Measurements from ENCODE around the gene ITPKC. TPM values are rescaled to one million over a fixed set of nuclear protein-coding genes. Genes with fewer than 3 reads are reported as not detected.
"Not testable (repeated sequence)": the region's sequence is repeated elsewhere in the genome, so short reads cannot be mapped to it uniquely, and the experiment has no call there.

ITPKC gene
- total RNA-seq, 2 donors from 2014 or later: 6.5 to 8.3 TPM

DNA sequence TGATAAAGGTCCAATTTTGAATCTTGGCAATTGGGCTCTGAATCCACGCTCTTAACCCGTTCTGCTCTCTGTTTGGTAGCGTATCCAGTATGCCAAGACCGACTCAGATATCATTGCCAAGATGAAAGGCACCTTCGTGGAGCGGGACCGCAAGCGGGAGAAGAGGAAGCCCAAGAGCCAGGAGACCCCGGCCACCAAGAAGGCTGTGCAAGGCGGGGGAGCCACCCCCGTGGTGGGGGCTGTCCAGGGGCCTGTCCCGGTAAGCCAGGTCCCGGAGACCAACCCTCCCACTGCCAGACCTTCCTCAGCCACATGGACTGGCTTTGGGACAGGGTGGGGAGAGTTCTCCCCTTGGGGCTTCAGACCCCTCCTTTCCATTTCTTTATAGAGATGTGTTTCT is 42.4 kb downstream of the ITPKC start:
- Mint-ChIP-seq H3K27me3 (no peaks in the 10 kb centered on the region), H3K27ac (no peak overlapping the region), H3K4me3 (no peak overlapping the region), H3K36me3 (ENCODE audit: low read depth) (peaks cover 17% of the 10 kb centered on the region), H3K4me1 (peaks cover 43% of the 10 kb centered on the region)
- DNase-seq: no peak
- no peak for ATAC-seq
- H3K9me3 ChIP-seq (ENCODE audit: control insufficient read depth, low read length, poor library complexity, severe bottlenecking): no peaks in the 10 kb centered on the region

DNA sequence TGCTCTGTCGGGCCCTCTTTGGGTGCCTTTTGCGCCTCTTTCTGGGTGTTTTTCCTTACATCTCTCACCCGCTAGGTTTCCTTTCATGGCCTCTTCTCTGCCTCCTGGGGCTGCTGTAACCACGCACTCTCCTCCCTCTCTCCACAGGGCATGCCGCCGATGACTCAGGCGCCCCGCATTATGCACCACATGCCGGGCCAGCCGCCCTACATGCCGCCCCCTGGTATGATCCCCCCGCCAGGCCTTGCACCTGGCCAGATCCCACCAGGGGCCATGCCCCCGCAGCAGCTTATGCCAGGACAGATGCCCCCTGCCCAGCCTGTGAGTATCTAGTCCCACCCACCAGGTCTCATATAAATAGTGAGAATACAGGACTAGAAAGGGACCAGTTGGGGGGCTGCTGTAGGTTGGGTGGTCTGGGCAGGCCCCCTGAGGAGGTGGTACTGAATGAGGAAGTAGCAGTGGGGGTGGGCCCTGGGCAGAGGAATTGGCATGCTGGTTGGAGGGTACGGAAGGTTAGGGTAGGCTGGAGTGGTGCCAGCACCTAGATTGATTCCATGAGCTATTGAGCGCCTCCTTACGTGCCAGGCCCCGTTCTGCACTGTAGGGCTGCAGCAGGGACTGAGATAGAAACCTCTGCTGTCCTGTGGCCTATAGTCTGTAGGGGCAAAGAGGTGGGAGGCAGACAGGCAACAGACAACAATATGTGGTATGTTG is 46.0 kb downstream of the ITPKC start:
- no peaks in the 10 kb centered on the region for H3K9me3 ChIP-seq (ENCODE audit: control insufficient read depth, low read length, poor library complexity, severe bottlenecking)
- no peak for DNase-seq
- H3K36me3 Mint-ChIP-seq (ENCODE audit: low read depth): peaks cover 16% of the 10 kb centered on the region
- H3K4me3 Mint-ChIP-seq: peak overlapping the region; percentile 53
- peaks cover 28% of the 10 kb centered on the region for H3K4me1 Mint-ChIP-seq
- no peak for ATAC-seq
- no peaks in the 10 kb centered on the region for H3K27me3 Mint-ChIP-seq
- H3K27ac Mint-ChIP-seq: no peak overlapping the region

DNA sequence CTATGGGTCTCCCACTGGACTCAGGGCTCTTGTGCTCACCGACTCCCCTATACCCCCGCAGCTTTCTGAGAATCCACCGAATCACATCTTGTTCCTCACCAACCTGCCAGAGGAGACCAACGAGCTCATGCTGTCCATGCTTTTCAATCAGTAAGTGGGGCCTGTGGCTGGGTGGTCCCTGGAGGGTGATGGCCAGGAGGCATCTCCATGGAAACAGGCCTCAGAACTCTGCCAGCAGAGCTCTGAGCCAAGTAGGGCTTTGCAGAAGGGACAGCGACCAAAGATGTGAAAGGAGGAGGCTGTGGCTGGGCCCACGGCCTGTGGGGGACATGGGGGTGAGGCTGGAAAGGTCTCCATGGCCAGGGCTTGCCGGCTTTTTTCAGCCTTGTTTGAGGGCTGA is 46.6 kb downstream of the ITPKC start:
- Mint-ChIP-seq H3K27me3 (no peaks in the 10 kb centered on the region), H3K4me1 (peaks cover 24% of the 10 kb centered on the region), H3K4me3 (no peak overlapping the region), H3K36me3 (ENCODE audit: low read depth) (peaks cover 16% of the 10 kb centered on the region), H3K27ac (peak overlapping the region; percentile 72)
- no peaks in the 10 kb centered on the region for H3K9me3 ChIP-seq (ENCODE audit: control insufficient read depth, low read length, poor library complexity, severe bottlenecking)
- ATAC-seq (no peak), DNase-seq (no peak)

DNA sequence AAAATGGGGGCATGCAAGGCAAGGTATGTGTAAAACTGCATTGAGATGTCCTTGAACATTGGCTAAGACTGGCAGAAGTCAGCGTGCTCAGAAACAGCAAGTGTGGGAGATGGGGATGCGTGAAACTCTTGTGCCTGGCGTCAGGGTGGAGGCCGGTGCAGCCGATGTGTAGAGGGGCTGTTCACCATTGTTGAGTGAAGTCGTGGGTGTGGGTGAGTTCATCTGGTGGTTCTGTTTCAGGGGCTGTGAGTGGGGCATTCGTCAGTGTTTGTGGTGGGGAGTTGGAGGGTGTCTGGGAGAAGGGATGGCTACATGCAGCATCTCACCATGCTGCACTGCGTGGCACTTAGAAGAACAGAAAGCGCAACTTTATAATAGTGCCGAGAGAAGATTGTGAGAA is 47.1 kb downstream of the ITPKC start:
- H3K4me3 Mint-ChIP-seq: no peak overlapping the region
- H3K4me1 Mint-ChIP-seq: peaks cover 24% of the 10 kb centered on the region
- peaks cover 16% of the 10 kb centered on the region for H3K36me3 Mint-ChIP-seq (ENCODE audit: low read depth)
- no peaks in the 10 kb centered on the region for H3K9me3 ChIP-seq (ENCODE audit: control insufficient read depth, low read length, poor library complexity, severe bottlenecking)
- DNase-seq: no peak
- ATAC-seq: no peak
- H3K27me3 Mint-ChIP-seq: no peaks in the 10 kb centered on the region
- H3K27ac Mint-ChIP-seq: peak overlapping the region; percentile 72

DNA sequence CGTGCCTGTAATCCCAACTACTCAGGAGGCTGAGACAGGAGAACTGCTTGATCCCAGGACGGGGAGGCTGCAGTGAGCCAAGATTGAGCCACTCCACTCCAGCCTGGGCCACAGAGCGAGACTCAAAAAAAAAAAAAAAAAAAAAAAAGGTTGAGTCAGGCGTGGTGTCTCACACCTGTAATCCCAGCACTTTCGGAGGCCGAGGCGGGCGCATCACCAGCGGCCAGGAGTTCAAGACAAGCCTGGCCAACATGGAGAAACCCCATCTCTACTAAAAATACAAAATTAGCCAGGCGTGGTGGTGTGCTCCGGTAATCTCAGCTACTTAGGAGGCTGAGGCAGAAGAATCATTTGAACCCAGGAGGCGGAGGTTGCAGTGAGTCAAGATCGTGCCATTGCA is 49.5 kb downstream of the ITPKC start:
- H3K36me3 Mint-ChIP-seq (ENCODE audit: low read depth): peaks cover 16% of the 10 kb centered on the region
- ATAC-seq; H3K4me3 Mint-ChIP-seq; H3K27ac Mint-ChIP-seq; H3K27me3 Mint-ChIP-seq; DNase-seq; H3K9me3 ChIP-seq (ENCODE audit: control insufficient read depth, low read length, poor library complexity, severe bottlenecking): not testable (repeated sequence)
- H3K4me1 Mint-ChIP-seq: peaks cover 19% of the 10 kb centered on the region

DNA sequence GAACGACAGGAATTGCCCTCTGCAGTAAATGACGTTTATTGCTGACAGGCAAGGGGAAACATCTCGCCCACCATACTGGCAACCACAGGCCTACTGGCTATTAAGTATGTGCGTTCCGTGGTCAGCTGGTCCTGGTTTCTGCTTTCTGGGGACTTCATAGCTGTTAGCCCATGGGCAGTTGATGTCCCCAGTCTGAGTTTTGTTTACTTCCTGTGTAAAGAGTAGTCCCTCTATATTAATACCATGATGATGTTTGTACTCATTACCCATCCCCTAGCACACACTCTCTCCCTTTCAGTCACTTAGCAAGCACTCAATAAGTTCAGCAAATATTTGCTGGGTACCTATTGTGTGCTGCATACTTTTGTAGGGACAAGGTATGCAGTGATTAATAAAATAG is 52.0 kb downstream of the ITPKC start:
- no peak for ATAC-seq
- peaks cover 12% of the 10 kb centered on the region for H3K36me3 Mint-ChIP-seq (ENCODE audit: low read depth)
- H3K27ac Mint-ChIP-seq: peak overlapping the region; percentile 8

DNA sequence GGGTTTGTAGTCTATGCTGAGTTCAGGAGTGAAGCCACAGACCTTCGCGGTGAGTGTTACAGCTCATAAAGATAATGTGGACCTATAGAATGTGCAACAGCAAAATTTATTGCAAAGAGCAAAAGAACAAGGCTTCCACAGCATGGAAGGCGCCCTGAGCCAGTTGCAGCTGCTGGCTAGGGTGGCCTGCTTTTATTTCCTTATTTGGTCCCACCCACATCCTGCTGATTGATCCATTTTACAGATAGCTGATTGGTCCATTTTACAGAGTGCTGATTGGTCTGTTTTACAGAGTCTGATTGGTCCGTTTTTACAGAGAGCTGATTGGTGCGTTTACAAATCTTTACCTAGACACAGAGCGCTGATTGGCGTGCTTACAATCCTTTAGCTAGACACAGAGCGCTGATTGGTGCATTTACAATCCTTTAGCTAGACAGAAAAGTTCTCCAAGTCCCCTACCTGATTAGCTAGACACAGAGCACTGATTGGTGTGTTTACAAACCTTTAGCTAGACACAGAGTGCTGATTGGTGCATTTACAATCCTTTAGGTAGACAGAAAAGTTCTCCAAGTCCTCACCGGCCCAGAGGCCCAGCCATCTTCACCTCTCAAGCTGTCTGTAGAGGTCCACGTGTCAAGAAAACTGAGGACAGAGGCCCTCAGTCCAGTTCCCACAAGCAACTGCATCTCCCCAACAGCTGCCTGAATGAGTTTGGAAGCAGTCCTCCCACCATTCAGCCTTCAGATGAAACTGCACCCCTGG is 54.4 kb downstream of the ITPKC start:
- ATAC-seq: peak; percentile 50
- DNase-seq; H3K27ac Mint-ChIP-seq; H3K4me1 Mint-ChIP-seq; H3K27me3 Mint-ChIP-seq; H3K9me3 ChIP-seq (ENCODE audit: control insufficient read depth, low read length, poor library complexity, severe bottlenecking); H3K4me3 Mint-ChIP-seq; H3K36me3 Mint-ChIP-seq (ENCODE audit: low read depth): not testable (repeated sequence)

More for the DNA sequence above, 52.0 kb downstream of the ITPKC start:
- Mint-ChIP-seq H3K27me3 (no peaks in the 10 kb centered on the region), H3K4me3 (no peak overlapping the region), H3K4me1 (peaks cover 11% of the 10 kb centered on the region)
- no peak for DNase-seq
- H3K9me3 ChIP-seq (ENCODE audit: control insufficient read depth, low read length, poor library complexity, severe bottlenecking): no peaks in the 10 kb centered on the region

DNA sequence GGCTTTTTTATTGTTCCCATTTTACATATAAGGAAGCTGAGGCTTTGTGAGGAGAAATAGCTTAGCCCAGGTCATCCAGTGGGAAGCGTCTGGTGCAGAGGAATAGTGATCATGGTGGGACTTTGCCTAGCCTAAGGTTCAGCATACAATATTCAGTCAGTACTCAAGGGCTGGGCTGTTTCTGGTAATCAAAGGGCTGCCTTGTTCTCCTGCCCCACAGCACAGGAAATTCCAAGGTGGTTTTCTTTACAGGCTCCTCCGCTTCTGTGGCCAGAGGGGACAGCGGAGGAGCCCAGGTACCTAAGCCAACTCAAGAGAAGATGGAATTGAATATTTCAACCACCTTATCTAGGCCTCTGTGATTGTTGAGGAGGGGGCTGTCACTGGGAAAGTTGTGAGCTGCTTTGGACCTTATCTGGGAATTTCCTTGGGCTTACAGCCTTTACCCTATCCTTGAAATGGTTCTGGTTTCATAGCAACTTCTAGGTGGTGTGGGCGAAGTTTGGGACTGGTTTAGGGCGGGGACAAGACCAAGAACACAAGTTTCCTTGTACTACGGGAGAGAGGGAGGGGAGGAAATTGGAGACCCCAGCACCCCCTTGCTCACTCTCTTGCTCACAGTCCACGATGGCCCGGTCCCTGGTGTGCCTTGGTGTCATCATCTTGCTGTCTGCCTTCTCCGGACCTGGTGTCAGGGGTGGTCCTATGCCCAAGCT is 58.2 kb downstream of the ITPKC start, which contains the start of gene MIA:
TSS of gene MIA (plus strand) at position 606 of the 716 bp plus-strand sequence. CDS start at position 628, 22 bp downstream.
- no peak for DNase-seq
- Mint-ChIP-seq H3K27me3 (no peaks in the 10 kb centered on the region), H3K4me3 (no peak within 1 kb of the TSS), H3K4me1 (peaks cover 23% of the 10 kb centered on the region), H3K27ac (no peak within 1 kb of the TSS), H3K36me3 (ENCODE audit: low read depth) (peaks cover 4% of the 10 kb centered on the region)
- H3K9me3 ChIP-seq (ENCODE audit: control insufficient read depth, low read length, poor library complexity, severe bottlenecking): no peaks in the 10 kb centered on the region
- no peak for ATAC-seq

DNA sequence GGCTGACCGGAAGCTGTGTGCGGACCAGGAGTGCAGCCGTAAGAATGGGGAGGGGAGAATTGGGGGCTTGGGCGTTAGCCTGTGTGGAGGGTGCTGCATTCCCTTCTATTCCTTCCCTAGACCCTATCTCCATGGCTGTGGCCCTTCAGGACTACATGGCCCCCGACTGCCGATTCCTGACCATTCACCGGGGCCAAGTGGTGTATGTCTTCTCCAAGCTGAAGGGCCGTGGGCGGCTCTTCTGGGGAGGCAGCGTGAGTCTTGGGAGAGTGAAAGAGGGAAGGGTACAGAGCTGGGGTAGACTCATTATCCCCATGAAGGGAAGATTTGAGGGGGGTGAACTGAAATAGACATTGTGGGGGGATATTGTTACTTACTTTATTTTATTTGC is 58.7 kb downstream of the ITPKC start:
- no peak overlapping the region for H3K27ac Mint-ChIP-seq
- H3K9me3 ChIP-seq (ENCODE audit: control insufficient read depth, low read length, poor library complexity, severe bottlenecking): no peaks in the 10 kb centered on the region
- peaks cover 29% of the 10 kb centered on the region for H3K4me1 Mint-ChIP-seq
- ATAC-seq (no peak), DNase-seq (no peak)
- H3K36me3 Mint-ChIP-seq (ENCODE audit: low read depth): peaks cover 4% of the 10 kb centered on the region
- no peak overlapping the region for H3K4me3 Mint-ChIP-seq
- H3K27me3 Mint-ChIP-seq: no peaks in the 10 kb centered on the region

DNA sequence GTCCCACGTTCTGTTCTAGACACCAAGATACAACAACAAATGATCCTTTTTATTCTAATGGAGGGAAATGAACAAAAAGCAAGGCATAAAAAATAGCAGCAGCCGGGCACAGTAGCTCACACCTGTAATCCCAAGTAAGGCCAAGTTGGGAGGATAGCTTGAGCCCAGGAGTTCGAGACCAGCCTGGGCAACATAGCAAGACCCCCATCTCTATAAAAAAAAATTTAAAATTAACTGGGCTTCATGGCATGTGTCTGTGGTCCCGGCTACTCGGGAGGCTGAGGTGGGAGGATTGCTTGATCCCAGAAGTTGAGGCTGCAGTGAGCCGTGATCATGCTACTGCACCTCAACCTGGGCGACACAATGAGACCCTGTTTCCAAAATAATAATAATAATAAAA is 59.5 kb downstream of the ITPKC start:
- H3K4me3 Mint-ChIP-seq: no peak overlapping the region
- peak overlapping the region; percentile 93 for H3K27ac Mint-ChIP-seq

DNA sequence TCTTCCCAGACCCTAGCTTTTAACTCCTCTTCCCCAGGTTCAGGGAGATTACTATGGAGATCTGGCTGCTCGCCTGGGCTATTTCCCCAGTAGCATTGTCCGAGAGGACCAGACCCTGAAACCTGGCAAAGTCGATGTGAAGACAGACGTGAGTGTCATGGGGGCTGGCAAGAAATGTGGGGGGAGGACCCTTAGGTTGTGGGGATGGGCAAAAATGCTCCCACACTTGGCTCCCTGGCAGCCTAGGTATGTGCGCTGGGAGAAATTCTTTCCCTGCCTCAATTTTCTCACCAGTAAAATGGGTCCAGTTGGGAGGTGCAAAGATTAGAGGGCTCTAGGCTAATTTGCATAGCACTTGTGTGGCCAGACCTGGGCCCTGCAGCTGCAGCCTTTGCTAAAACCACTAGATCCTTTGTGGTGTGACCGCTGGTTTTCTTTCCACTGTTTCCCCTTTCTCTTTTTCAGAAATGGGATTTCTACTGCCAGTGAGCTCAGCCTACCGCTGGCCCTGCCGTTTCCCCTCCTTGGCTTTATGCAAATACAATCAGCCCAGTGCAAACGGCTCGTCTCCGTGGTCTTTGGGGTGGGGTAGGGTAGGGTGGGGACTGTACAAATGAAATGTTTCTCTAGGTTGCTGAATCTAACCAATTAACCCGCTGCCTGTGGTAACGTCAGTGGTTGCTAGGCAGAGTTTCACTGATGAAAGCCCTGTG is 60.2 kb downstream of the ITPKC start:
- H3K27ac Mint-ChIP-seq: peak overlapping the region; percentile 93
- no peaks in the 10 kb centered on the region for H3K27me3 Mint-ChIP-seq
- ATAC-seq (peak; percentile 70), DNase-seq (peak; percentile 55 to 79 (median 72))
- peaks cover 27% of the 10 kb centered on the region for H3K4me1 Mint-ChIP-seq
- no peaks in the 10 kb centered on the region for H3K9me3 ChIP-seq (ENCODE audit: control insufficient read depth, low read length, poor library complexity, severe bottlenecking)
- peaks cover 12% of the 10 kb centered on the region for H3K36me3 Mint-ChIP-seq (ENCODE audit: low read depth)
- H3K4me3 Mint-ChIP-seq: peak overlapping the region; percentile 92

More for the DNA sequence above, 59.5 kb downstream of the ITPKC start:
- H3K27me3 Mint-ChIP-seq: no peaks in the 10 kb centered on the region
- H3K36me3 Mint-ChIP-seq (ENCODE audit: low read depth): peaks cover 8% of the 10 kb centered on the region
- DNase-seq (no peak), ATAC-seq (no peak)
- H3K9me3 ChIP-seq (ENCODE audit: control insufficient read depth, low read length, poor library complexity, severe bottlenecking): no peaks in the 10 kb centered on the region
- H3K4me1 Mint-ChIP-seq: peaks cover 28% of the 10 kb centered on the region

DNA sequence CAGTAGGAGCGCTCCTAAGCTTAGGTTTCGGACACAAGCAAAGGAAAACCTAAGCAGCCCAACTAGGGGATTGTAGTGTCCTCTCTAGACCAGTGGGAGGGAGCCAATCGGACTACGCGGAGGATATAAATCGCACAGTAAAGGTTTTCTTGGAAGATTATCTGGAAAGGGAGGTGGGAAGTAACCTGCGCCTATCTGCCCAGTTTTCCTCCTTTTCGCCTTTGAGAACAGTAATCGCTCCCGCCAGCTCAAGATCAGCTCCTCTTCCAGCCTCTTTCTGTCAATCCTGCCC is 60.7 kb downstream of the ITPKC start:
- H3K9me3 ChIP-seq (ENCODE audit: control insufficient read depth, low read length, poor library complexity, severe bottlenecking): no peaks in the 10 kb centered on the region
- no peaks in the 10 kb centered on the region for H3K27me3 Mint-ChIP-seq

More for the DNA sequence above, 60.7 kb downstream of the ITPKC start:
- peak overlapping the region; percentile 92 for H3K4me3 Mint-ChIP-seq
- peak overlapping the region; percentile 93 for H3K27ac Mint-ChIP-seq
- peaks cover 29% of the 10 kb centered on the region for H3K4me1 Mint-ChIP-seq
- peaks cover 14% of the 10 kb centered on the region for H3K36me3 Mint-ChIP-seq (ENCODE audit: low read depth)
- DNase-seq (no peak), ATAC-seq (no peak)
